Liver (tissue), 9 donors: ENCODE results near the gene ATP6V1F. TPM values are rescaled to one million over a fixed set of nuclear protein-coding genes. Genes with fewer than 3 reads are reported as not detected.

Experiments used
- DNase-seq: peaks from one replicate; pipeline ENCODE4 v3.0.0-alpha.2; 2017; ENCODE audit warnings: low spot score
- H3K27ac ChIP-seq, 2 donors: one replicate each; pipeline ENCODE4 v1.7.0; 2013; ENCODE audit warnings: inconsistent platforms in 2 of 2, low read length in 2 of 2, control low read depth in 1 of 2, low read depth in 1 of 2, mild to moderate bottlenecking in 1 of 2
- H3K27me3 ChIP-seq, 4 donors: one replicate each; pipeline versions ENCODE4 v1.6.1 to v1.7.0; 2013; ENCODE audit warnings: low read length in 3 of 4, inconsistent platforms in 1 of 4, mild to moderate bottlenecking in 1 of 4, moderate library complexity in 1 of 4; ENCODE audit not compliant: control insufficient read depth in 4 of 4, insufficient read depth in 4 of 4
- H3K36me3 ChIP-seq, 4 donors: one replicate each; pipeline versions ENCODE4 v1.6.1 to v1.7.0; 2013; ENCODE audit warnings: low read length in 3 of 4, mild to moderate bottlenecking in 3 of 4, low read depth in 1 of 4, moderate library complexity in 1 of 4; ENCODE audit not compliant: control insufficient read depth in 4 of 4, insufficient read depth in 3 of 4
- H3K4me1 ChIP-seq, 4 donors: one replicate each; pipeline versions ENCODE4 v1.6.1 to v1.7.0; 2013; ENCODE audit warnings: low read length in 3 of 4, mild to moderate bottlenecking in 3 of 4, moderate library complexity in 1 of 4; ENCODE audit not compliant: control insufficient read depth in 4 of 4, insufficient read depth in 4 of 4
- H3K4me3 ChIP-seq, 3 donors: one replicate each; pipeline versions ENCODE4 v1.6.1 to v1.7.0; 2013; ENCODE audit warnings: low read length in 3 of 3, control low read depth in 1 of 3, low read depth in 1 of 3, mild to moderate bottlenecking in 1 of 3
- H3K9ac ChIP-seq, 2 donors: one replicate each; pipeline ENCODE4 v1.7.0; 2013; ENCODE audit warnings: low read length in 2 of 2, mild to moderate bottlenecking in 2 of 2, moderate library complexity in 2 of 2, control low read depth in 1 of 2, low read depth in 1 of 2
- H3K9me3 ChIP-seq, 4 donors: one replicate each; pipeline versions ENCODE4 v1.6.1 to v1.7.0; 2013; ENCODE audit warnings: low read length in 3 of 4; ENCODE audit not compliant: control insufficient read depth in 4 of 4
- CTCF ChIP-seq: fragments of 150-350 bp; IDR thresholded peaks from 2 replicates; pipeline ENCODE4 v1.5.1; 2017; ENCODE audit warnings: improper control_type of control experiment, low read depth, low read length; ENCODE audit not compliant: missing input control
- EGR1 ChIP-seq, 2 donors: IDR thresholded peaks; 2 replicates each; pipeline ENCODE4 v1.6.1; 2016 to 2018; ENCODE audit warnings: antibody characterized with exemption in 2 of 2, low read depth in 2 of 2
- FOXA1 ChIP-seq: IDR thresholded peaks from 2 replicates; pipeline ENCODE4 v1.6.1; 2016; ENCODE audit warnings: antibody characterized with exemption
- FOXA2 ChIP-seq: IDR thresholded peaks from 2 replicates; pipeline ENCODE4 v1.6.1; 2016; ENCODE audit warnings: antibody characterized with exemption
- GABPA ChIP-seq, 2 donors: IDR thresholded peaks in 1 of 2; conservative IDR thresholded peaks in 1 of 2; 2 replicates each; pipeline ENCODE4 v1.6.1; 2016; ENCODE audit warnings: antibody characterized with exemption in 2 of 2, mild to moderate bottlenecking in 1 of 2, moderate library complexity in 1 of 2
- HNF4A ChIP-seq, 2 donors: conservative IDR thresholded peaks; 2 replicates each; pipeline ENCODE4 v1.6.1; 2016; ENCODE audit warnings: antibody characterized with exemption in 2 of 2, mild to moderate bottlenecking in 2 of 2
- HNF4G ChIP-seq: IDR thresholded peaks from 2 replicates; pipeline ENCODE4 v1.6.1; 2016; ENCODE audit warnings: antibody characterized with exemption
- JUND ChIP-seq, 2 donors: IDR thresholded peaks; 2 replicates each; pipeline ENCODE4 v1.6.1; 2016; ENCODE audit warnings: antibody characterized with exemption in 2 of 2
- MAX ChIP-seq: IDR thresholded peaks from 2 replicates; pipeline ENCODE4 v1.6.1; 2016; ENCODE audit warnings: antibody characterized with exemption
- NR2F2 ChIP-seq: IDR thresholded peaks from 2 replicates; pipeline ENCODE4 v1.6.1; 2016; ENCODE audit warnings: antibody characterized with exemption
- RAD21 ChIP-seq, 2 donors: IDR thresholded peaks; 2 replicates each; pipeline ENCODE4 v1.6.1; 2016; ENCODE audit warnings: antibody characterized with exemption in 2 of 2, mild to moderate bottlenecking in 2 of 2
- RXRA ChIP-seq, 2 donors: IDR thresholded peaks; 2 replicates each; pipeline ENCODE4 v1.6.1; 2017 to 2018; ENCODE audit warnings: antibody characterized with exemption in 2 of 2, mild to moderate bottlenecking in 1 of 2
- SP1 ChIP-seq: IDR thresholded peaks from 2 replicates; pipeline ENCODE4 v1.6.1; 2018; ENCODE audit warnings: antibody characterized with exemption, mild to moderate bottlenecking
- TAF1 ChIP-seq: conservative IDR thresholded peaks from 2 replicates; pipeline ENCODE4 v1.6.1; 2016; ENCODE audit warnings: antibody characterized with exemption, mild to moderate bottlenecking
- YY1 ChIP-seq: IDR thresholded peaks from 2 replicates; pipeline ENCODE4 v1.6.1; 2016; ENCODE audit warnings: antibody characterized with exemption, mild to moderate bottlenecking
- WGBS: extraction: QIAGEN DNeasy Blood & Tissue Kit; methylation state at CpG from one replicate; pipeline ENCODE4 v1.1.7; 2013; 5-methylcytosine and 5-hydroxymethylcytosine counted together
- polyA plus RNA-seq, 2 donors: library from polyadenylated mRNA; stranded (reverse) in 1 of 2; unstranded in 1 of 2; fragments of 200-250 nt in 1 of 2; fragments of >200 nt in 1 of 2; fragmentation: Nextera tagmentation in 1 of 2; extraction: Ambion mirVana in 1 of 2; gene quantifications; one replicate each; pipeline versions ENCODE4 v1.2.1 to v1.2.3, GENCODE V29; 2013 to 2015
- total RNA-seq, 2 donors: library from RNA; depleted of rRNA; stranded (reverse); fragments of >200 nt; gene quantifications; one replicate each; pipeline ENCODE4 v1.2.3, GENCODE V29; 2014
- TF ChIP-seq, protein P1 (sequence below): IDR thresholded peaks from 2 replicates; pipeline ENCODE4 v1.6.1; 2016; ENCODE audit warnings: antibody characterized with exemption, mild to moderate bottlenecking
- TF ChIP-seq, protein P2 (sequence below): IDR thresholded peaks from 2 replicates; pipeline ENCODE4 v1.6.1; 2016; ENCODE audit warnings: antibody characterized with exemption
- TF ChIP-seq, protein P3 (sequence below): IDR thresholded peaks from 2 replicates; pipeline ENCODE4 v1.6.1; 2016; ENCODE audit warnings: antibody characterized with exemption
- donor health status: healthy.
- donor health status: healthy.
- donor health status: healthy.
- donor health status: healthy.
- donor health status: healthy.

ATP6V1F gene
- total and polyA plus RNA-seq, 4 donors: 23.1 to 111 (median 47.1) TPM

DNA sequence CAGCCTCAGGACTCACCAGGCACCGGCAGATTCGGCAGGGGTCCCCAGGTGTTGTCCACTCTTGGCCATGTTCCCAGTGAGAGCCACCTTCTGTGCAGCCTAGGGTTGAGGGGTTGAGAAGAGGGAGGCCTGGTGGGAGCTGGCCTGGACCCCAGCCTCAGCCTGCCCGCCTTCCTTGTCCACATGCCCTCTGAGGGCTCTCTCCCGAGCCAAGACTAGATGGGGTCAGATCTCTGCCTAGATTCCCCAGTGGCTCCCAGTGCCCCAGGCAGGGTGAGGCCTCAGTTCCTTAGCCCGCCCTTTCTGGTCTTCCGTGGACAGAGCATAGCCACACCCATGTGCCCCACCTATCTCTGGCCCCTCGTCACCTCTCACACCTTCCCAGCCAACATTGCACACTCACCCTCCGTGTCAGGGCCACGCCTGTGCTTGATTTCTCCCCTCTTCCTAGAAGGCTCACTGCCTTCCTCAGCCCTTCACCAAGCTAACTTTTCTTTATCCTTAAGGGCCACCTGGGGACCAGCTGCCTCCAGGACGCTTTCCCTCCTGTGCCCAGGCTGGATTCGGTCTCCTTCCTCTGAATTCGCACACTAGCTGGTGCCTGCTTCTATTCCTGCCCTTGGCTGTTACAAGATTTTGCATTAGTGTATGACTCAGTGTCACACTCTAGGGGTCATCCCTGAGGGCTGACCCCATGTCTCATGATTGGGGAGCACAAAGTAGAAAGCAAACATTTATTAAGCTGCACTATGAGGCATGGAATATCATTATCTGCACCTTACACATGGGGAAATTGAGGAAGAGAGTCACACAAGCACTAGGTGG lies 40.3 kb downstream of the ATP6V1F start (continued):
- TF ChIP-seq RAD21 (IDR thresholded peaks at IDR 0.05) (no peak), GABPA (IDR thresholded peaks at IDR 0.05 in 1 of 2, conservative IDR thresholded peaks at IDR 0.05 in 1 of 2) (no peak), SP1 (no peak)

DNA sequence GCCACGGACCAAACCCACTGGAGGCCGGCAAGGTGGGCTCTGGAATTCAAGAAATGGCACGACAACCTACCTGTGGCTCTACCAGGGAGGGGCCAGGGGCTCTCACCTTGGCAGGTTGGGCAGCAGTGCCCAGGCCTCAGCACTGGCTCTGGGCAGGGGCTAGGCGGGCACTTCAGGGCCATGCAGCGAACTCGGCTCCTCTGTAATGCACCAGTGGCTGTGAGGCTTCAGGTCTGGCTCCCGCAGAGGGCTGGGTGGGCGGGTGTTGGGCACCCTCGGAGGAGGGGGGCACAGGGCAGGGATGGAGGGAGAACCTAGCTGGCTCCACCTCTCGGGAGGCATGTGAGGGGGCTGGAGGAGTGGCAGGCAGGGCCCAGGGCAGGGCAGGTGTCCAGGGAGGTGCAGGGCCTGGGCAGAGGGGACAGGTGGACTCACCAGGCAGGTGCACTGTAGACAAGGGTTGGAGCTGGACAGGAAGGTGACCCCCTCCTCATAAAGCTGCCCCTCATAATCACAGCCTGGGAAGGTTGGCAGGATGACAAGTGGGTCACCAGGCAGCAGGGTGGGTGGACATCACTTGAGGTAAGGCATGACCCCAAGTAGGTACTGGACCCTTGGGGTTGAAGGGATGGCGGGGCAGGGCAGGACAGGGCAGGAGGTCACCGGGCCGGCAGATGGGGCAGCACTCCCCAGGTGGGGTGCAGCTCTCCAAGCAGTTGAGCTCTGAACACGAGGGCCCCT lies 41.1 kb downstream of the ATP6V1F start:
- Histone ChIP-seq H3K27ac (no peak overlapping the region), H3K4me3 (no peak overlapping the region), H3K27me3 (no peaks in the 10 kb centered on the region), H3K9me3 (no peaks in the 10 kb centered on the region), H3K9ac (no peak overlapping the region), H3K4me1 (peaks cover 0 to 17% (median 11%) of the 10 kb centered on the region in 4 donors), H3K36me3 (no peaks in the 10 kb centered on the region)
- WGBS: 86% methylated on average over 14 of the region's 14 CpGs
- TF ChIP-seq JUND (IDR thresholded peaks at IDR 0.05): no peak
- no peak for TF ChIP-seq YY1
- TF ChIP-seq SP1: no peak
- no peak for TF ChIP-seq NR2F2
- TF ChIP-seq RXRA (IDR thresholded peaks at IDR 0.05): no peak
- TF ChIP-seq HNF4G: no peak
- no peak for TF ChIP-seq TAF1
- TF ChIP-seq, protein P1, sequence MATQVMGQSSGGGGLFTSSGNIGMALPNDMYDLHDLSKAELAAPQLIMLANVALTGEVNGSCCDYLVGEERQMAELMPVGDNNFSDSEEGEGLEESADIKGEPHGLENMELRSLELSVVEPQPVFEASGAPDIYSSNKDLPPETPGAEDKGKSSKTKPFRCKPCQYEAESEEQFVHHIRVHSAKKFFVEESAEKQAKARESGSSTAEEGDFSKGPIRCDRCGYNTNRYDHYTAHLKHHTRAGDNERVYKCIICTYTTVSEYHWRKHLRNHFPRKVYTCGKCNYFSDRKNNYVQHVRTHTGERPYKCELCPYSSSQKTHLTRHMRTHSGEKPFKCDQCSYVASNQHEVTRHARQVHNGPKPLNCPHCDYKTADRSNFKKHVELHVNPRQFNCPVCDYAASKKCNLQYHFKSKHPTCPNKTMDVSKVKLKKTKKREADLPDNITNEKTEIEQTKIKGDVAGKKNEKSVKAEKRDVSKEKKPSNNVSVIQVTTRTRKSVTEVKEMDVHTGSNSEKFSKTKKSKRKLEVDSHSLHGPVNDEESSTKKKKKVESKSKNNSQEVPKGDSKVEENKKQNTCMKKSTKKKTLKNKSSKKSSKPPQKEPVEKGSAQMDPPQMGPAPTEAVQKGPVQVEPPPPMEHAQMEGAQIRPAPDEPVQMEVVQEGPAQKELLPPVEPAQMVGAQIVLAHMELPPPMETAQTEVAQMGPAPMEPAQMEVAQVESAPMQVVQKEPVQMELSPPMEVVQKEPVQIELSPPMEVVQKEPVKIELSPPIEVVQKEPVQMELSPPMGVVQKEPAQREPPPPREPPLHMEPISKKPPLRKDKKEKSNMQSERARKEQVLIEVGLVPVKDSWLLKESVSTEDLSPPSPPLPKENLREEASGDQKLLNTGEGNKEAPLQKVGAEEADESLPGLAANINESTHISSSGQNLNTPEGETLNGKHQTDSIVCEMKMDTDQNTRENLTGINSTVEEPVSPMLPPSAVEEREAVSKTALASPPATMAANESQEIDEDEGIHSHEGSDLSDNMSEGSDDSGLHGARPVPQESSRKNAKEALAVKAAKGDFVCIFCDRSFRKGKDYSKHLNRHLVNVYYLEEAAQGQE: no peak
- no peak for TF ChIP-seq EGR1 (IDR thresholded peaks at IDR 0.05; ENCODE audit: low read depth in 2 of 2)
- no peak for TF ChIP-seq CTCF
- no peak for TF ChIP-seq FOXA2
- no peak for TF ChIP-seq FOXA1
- TF ChIP-seq, protein P2, sequence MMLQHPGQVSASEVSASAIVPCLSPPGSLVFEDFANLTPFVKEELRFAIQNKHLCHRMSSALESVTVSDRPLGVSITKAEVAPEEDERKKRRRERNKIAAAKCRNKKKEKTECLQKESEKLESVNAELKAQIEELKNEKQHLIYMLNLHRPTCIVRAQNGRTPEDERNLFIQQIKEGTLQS: no peak
- TF ChIP-seq, protein P3, sequence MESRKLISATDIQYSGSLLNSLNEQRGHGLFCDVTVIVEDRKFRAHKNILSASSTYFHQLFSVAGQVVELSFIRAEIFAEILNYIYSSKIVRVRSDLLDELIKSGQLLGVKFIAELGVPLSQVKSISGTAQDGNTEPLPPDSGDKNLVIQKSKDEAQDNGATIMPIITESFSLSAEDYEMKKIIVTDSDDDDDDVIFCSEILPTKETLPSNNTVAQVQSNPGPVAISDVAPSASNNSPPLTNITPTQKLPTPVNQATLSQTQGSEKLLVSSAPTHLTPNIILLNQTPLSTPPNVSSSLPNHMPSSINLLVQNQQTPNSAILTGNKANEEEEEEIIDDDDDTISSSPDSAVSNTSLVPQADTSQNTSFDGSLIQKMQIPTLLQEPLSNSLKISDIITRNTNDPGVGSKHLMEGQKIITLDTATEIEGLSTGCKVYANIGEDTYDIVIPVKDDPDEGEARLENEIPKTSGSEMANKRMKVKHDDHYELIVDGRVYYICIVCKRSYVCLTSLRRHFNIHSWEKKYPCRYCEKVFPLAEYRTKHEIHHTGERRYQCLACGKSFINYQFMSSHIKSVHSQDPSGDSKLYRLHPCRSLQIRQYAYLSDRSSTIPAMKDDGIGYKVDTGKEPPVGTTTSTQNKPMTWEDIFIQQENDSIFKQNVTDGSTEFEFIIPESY: no peak
- TF ChIP-seq RAD21 (IDR thresholded peaks at IDR 0.05): no peak
- no peak for TF ChIP-seq GABPA (IDR thresholded peaks at IDR 0.05 in 1 of 2, conservative IDR thresholded peaks at IDR 0.05 in 1 of 2)
- TF ChIP-seq HNF4A (conservative IDR thresholded peaks at IDR 0.05): no peak
- TF ChIP-seq MAX: no peak
- no peak for DNase-seq
